HEK293 (cell line): ENCODE measurements around the gene PDE4A.

ENCODE experiments used
- CTCF ChIA-PET: fragments of 350-600 bp; formaldehyde crosslinking; extraction: SDS; loops from one replicate; lab custom pipeline; 2021; ENCODE audit warnings: antibody characterized with exemption; lab: Yijun Ruan, JAX
- POLR2A ChIA-PET: fragments of 300-600 bp; formaldehyde crosslinking; extraction: SDS; loops from one replicate; lab custom pipeline; 2020; ENCODE audit warnings: antibody characterized with exemption, inconsistent platforms; lab: Yijun Ruan, JAX
- H3K27ac ChIP-seq: fragments of 200-500 bp; sonication (Bioruptor generic); 2 replicates; pipeline ENCODE4 v1.5.1; 2014; ENCODE audit warnings: low read depth, low read length, control low read depth, inconsistent platforms; ENCODE audit errors: extremely low read depth
- H3K36me3 ChIP-seq, 2 experiments: fragments of 200-500 bp in 1 of 2; sonication (Bioruptor generic) in 1 of 2; 1 replicate in 1 of 2; 2 replicates in 1 of 2; pipeline ENCODE4 v1.5.1; 2014 to 2017; ENCODE audit warnings: inconsistent platforms in 2 of 2, low read length in 2 of 2; ENCODE audit not compliant: control insufficient read depth in 2 of 2, insufficient read depth in 1 of 2
- H3K4me1 ChIP-seq: fragments of 200-500 bp; sonication (Bioruptor generic); 2 replicates; pipeline ENCODE4 v1.5.1; 2014; ENCODE audit warnings: mild to moderate bottlenecking, low read length, inconsistent platforms; ENCODE audit not compliant: control insufficient read depth, insufficient read depth
- H3K4me3 ChIP-seq: 2 replicates; pipeline ENCODE4 v1.5.1; 2011; ENCODE audit warnings: low read depth, mild to moderate bottlenecking, control low read depth, low read length, moderate library complexity
- H3K9me3 ChIP-seq: fragments of 200-500 bp; sonication (Bioruptor generic); 2 replicates; pipeline ENCODE4 v1.5.1; 2014; ENCODE audit warnings: low read depth, low read length, inconsistent platforms; ENCODE audit not compliant: control insufficient read depth, insufficient read depth
- ATF2 ChIP-seq: fragments of 450-650 bp; formaldehyde crosslinking; IDR thresholded peaks from 2 replicates; pipeline ENCODE4 v1.5.1; 2016; ENCODE audit warnings: missing biosample characterization, missing genetic modification characterization, low read depth
- EGR2 ChIP-seq: fragments of 450-650 bp; formaldehyde crosslinking; IDR thresholded peaks from 2 replicates; pipeline ENCODE4 v1.5.1; 2016; ENCODE audit warnings: low read depth, missing biosample characterization, missing genetic modification characterization
- GLI2 ChIP-seq: fragments of 450-650 bp; formaldehyde crosslinking; IDR thresholded peaks from 2 replicates; pipeline ENCODE4; 2017; ENCODE audit warnings: missing biosample characterization, missing genetic modification characterization, low read depth, borderline replicate concordance
- MEIS1 ChIP-seq: sonication (generic); formaldehyde crosslinking; IDR thresholded peaks from 2 replicates; pipeline ENCODE4 v1.8.1; 2022; ENCODE audit warnings: missing genetic modification reagents, mild to moderate bottlenecking, borderline replicate concordance
- SETDB1 ChIP-seq: IDR thresholded peaks from one replicate; pipeline ENCODE4 v1.6.1; 2017; ENCODE audit warnings: mild to moderate bottlenecking, low read length, moderate library complexity, mixed read lengths; ENCODE audit not compliant: insufficient read length
- ZNF121 ChIP-seq: fragments of 450-650 bp; formaldehyde crosslinking; IDR thresholded peaks from 2 replicates; pipeline ENCODE4 v1.5.1; 2016; ENCODE audit warnings: missing biosample characterization, missing genetic modification characterization
- ZNF157 ChIP-seq: fragments of 450-650 bp; formaldehyde crosslinking; IDR thresholded peaks from 2 replicates; pipeline ENCODE4 v1.5.1; 2016; ENCODE audit warnings: missing biosample characterization, missing genetic modification characterization
- ZNF174 ChIP-seq: fragments of 450-650 bp; formaldehyde crosslinking; IDR thresholded peaks from 2 replicates; pipeline ENCODE4 v1.5.0; 2017; ENCODE audit warnings: missing biosample characterization, mild to moderate bottlenecking, missing genetic modification characterization
- ZNF221 ChIP-seq: fragments of 450-650 bp; formaldehyde crosslinking; IDR thresholded peaks from 2 replicates; pipeline ENCODE4 v1.5.1; 2017; ENCODE audit warnings: missing biosample characterization, missing genetic modification characterization, borderline replicate concordance
- ZNF292 ChIP-seq: fragments of 450-650 bp; formaldehyde crosslinking; IDR thresholded peaks from 2 replicates; pipeline ENCODE4 v1.5.1; 2016; ENCODE audit warnings: low read depth, missing biosample characterization, missing genetic modification characterization, borderline replicate concordance
- ZNF341 ChIP-seq: fragments of 450-650 bp; formaldehyde crosslinking; IDR thresholded peaks from 2 replicates; pipeline ENCODE4; 2016; ENCODE audit warnings: low read depth, missing biosample characterization, missing genetic modification characterization
- ZNF391 ChIP-seq: fragments of 450-650 bp; formaldehyde crosslinking; IDR thresholded peaks from 2 replicates; pipeline ENCODE4 v1.5.1; 2016; ENCODE audit warnings: low read depth, missing biosample characterization, missing genetic modification characterization, borderline replicate concordance
- ZNF404 ChIP-seq: fragments of 450-650 bp; formaldehyde crosslinking; IDR thresholded peaks from 2 replicates; pipeline ENCODE4 v1.5.1; 2017; ENCODE audit warnings: missing biosample characterization, missing genetic modification characterization
- ZNF416 ChIP-seq: fragments of 450-650 bp; formaldehyde crosslinking; IDR thresholded peaks from 2 replicates; pipeline ENCODE4 v1.5.1; 2016; ENCODE audit warnings: missing biosample characterization, missing genetic modification characterization
- ZNF423 ChIP-seq: fragments of 450-650 bp; formaldehyde crosslinking; IDR thresholded peaks from 2 replicates; pipeline ENCODE4 v1.5.1; 2016; ENCODE audit warnings: missing biosample characterization, missing genetic modification characterization
- ZNF501 ChIP-seq: fragments of 450-650 bp; formaldehyde crosslinking; IDR thresholded peaks from 2 replicates; pipeline ENCODE4 v1.5.1; 2016; ENCODE audit warnings: missing biosample characterization, missing genetic modification characterization
- ZNF530 ChIP-seq: fragments of 450-650 bp; formaldehyde crosslinking; IDR thresholded peaks from 2 replicates; pipeline ENCODE4 v1.5.1; 2016; ENCODE audit warnings: low read depth, missing biosample characterization, missing genetic modification characterization
- ZNF558 ChIP-seq: fragments of 450-650 bp; formaldehyde crosslinking; IDR thresholded peaks from 2 replicates; pipeline ENCODE4 v1.5.1; 2016; ENCODE audit warnings: missing biosample characterization, missing genetic modification characterization
- ZNF560 ChIP-seq: fragments of 450-650 bp; formaldehyde crosslinking; IDR thresholded peaks from 2 replicates; pipeline ENCODE4 v1.5.1; 2017; ENCODE audit warnings: missing biosample characterization, missing genetic modification characterization, borderline replicate concordance
- ZNF571 ChIP-seq: fragments of 450-650 bp; formaldehyde crosslinking; IDR thresholded peaks from 2 replicates; pipeline ENCODE4 v1.5.0; 2017; ENCODE audit warnings: missing biosample characterization, missing genetic modification characterization
- ZNF585B ChIP-seq: fragments of 450-650 bp; formaldehyde crosslinking; IDR thresholded peaks from 2 replicates; pipeline ENCODE4 v1.5.1; 2016; ENCODE audit warnings: missing biosample characterization, missing genetic modification characterization
- ZNF768 ChIP-seq: fragments of 450-650 bp; formaldehyde crosslinking; IDR thresholded peaks from 2 replicates; pipeline ENCODE4 v1.5.1; 2018; ENCODE audit warnings: missing biosample characterization, mild to moderate bottlenecking, missing genetic modification characterization
- TF ChIP-seq, protein P1 (sequence below): fragments of 450-650 bp; formaldehyde crosslinking; IDR thresholded peaks from 2 replicates; pipeline ENCODE4 v1.5.1; 2017; ENCODE audit warnings: missing biosample characterization, missing genetic modification characterization
- TF ChIP-seq, protein P2 (sequence below): fragments of 450-650 bp; formaldehyde crosslinking; IDR thresholded peaks from 2 replicates; pipeline ENCODE4 v1.5.0; 2017; ENCODE audit warnings: missing biosample characterization, missing genetic modification characterization, borderline replicate concordance

PDE4A gene

DNA sequence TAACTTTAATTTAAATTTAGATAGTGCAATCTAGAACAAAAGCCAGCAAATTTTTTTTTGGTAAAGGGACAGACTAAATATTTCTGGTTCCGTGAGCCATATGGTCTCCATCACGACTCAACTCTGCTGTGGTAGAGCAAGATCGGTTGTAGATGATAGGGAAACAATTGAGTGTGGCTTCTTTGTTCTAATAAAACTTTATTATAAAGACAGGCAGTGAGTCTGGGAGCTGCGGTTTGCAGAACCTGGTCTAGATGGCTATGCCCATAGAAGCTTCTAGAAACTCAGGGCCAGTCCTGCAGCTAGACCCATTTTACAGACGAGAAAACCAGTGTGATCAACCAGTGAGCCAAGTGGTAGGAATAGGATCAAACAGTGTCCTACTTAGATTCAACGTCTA, 28.2 kb upstream of the PDE4A start:
- TF ChIP-seq GLI2 (no peak), ZNF571 (no peak), ZNF174 (no peak), ZNF221 (tag by site-specific recombination) (no peak), ZNF416 (tag by site-specific recombination) (no peak)
- POLR2A ChIA-PET = interaction anchor here (0.8 to 3.2 kb wide), 2 partner anchors 11 to 123 kb away, joined by 3 to 8 read pairs; partner anchors contain the start of gene TYK2
- Histone ChIP-seq H3K9me3 (no peaks in the 10 kb centered on the region), H3K4me3 (no peak overlapping the region), H3K36me3 (peaks cover 15 to 68% of the 10 kb centered on the region in 2 experiments; a peak in 2 of 3 replicates), H3K4me1 (no peaks in the 10 kb centered on the region), H3K27ac (no peak overlapping the region)
- CTCF ChIA-PET = interaction anchor here (0.6 to 5.0 kb wide), 12 partner anchors 9 to 164 kb away, joined by 3 to 90 read pairs (median 4); partner anchors contain the start of gene ICAM1

GRCh38 chr19:10393137-10393536, 27.2 kb upstream of the PDE4A start:
- no peaks in the 10 kb centered on the region for H3K4me1 ChIP-seq
- TF ChIP-seq ZNF585B (tag by site-specific recombination) (no peak), ATF2 (no peak), ZNF560 (tag by site-specific recombination) (no peak), ZNF157 (tag by site-specific recombination) (no peak), ZNF121 (tag by site-specific recombination) (no peak)
- TF ChIP-seq, protein P1, sequence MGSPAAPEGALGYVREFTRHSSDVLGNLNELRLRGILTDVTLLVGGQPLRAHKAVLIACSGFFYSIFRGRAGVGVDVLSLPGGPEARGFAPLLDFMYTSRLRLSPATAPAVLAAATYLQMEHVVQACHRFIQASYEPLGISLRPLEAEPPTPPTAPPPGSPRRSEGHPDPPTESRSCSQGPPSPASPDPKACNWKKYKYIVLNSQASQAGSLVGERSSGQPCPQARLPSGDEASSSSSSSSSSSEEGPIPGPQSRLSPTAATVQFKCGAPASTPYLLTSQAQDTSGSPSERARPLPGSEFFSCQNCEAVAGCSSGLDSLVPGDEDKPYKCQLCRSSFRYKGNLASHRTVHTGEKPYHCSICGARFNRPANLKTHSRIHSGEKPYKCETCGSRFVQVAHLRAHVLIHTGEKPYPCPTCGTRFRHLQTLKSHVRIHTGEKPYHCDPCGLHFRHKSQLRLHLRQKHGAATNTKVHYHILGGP (tag by site-specific recombination) = no peak
- no peak overlapping the region for H3K4me3 ChIP-seq
- H3K9me3 ChIP-seq = no peaks in the 10 kb centered on the region
- ChIA-PET CTCF (interaction anchor here (1.6 to 5.0 kb wide), 3 partner anchors 124 to 143 kb away, joined by 4 to 90 read pairs (median 48); partner anchors contain the start of gene ICAM1), POLR2A (interaction anchor here (3.2 kb wide), 1 partner anchor 124 kb away, joined by 8 read pairs; no protein-coding TSS in a partner anchor)
- peaks cover 15 to 75% of the 10 kb centered on the region in 2 experiments; a peak in 2 of 3 replicates for H3K36me3 ChIP-seq
- H3K27ac ChIP-seq = no peak overlapping the region

DNA sequence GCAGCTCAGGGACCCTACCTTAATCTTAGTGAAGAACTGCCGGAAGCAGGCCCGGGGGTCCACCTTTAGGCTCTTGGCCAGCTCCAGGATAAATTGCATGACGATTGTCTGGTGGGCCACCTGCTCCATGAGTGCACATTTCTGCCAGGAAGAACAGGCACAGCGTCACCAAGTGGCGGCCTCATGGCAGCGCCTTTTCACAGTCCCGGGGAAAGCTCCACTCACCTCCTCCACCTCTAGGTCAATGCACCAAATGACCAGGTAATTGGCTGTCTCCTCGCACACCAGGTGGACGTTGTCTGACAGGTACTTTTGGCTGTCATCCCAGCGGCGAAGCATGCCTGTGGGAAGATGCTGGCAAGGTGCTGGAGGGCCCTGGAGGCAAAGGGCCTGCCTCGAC, 25.3 kb upstream of the PDE4A start:
- CTCF ChIA-PET = interaction anchor here (1.6 to 5.0 kb wide), 2 partner anchors 126 to 145 kb away, joined by 4 to 90 read pairs; partner anchors contain the start of gene ICAM1
- Histone ChIP-seq H3K36me3 (peaks cover 15 to 80% of the 10 kb centered on the region in 2 experiments; a peak in 2 of 3 replicates), H3K4me1 (no peaks in the 10 kb centered on the region), H3K9me3 (no peaks in the 10 kb centered on the region), H3K4me3 (no peak overlapping the region), H3K27ac (no peak overlapping the region)
- TF ChIP-seq ZNF391 (tag by site-specific recombination) (peak; percentile 100), EGR2 (tag by site-specific recombination) (no peak)
- POLR2A ChIA-PET = interaction anchor here (3.1 kb wide), 1 partner anchor 15 kb away, joined by 11 read pairs; the partner anchor contains the start of gene TYK2

DNA sequence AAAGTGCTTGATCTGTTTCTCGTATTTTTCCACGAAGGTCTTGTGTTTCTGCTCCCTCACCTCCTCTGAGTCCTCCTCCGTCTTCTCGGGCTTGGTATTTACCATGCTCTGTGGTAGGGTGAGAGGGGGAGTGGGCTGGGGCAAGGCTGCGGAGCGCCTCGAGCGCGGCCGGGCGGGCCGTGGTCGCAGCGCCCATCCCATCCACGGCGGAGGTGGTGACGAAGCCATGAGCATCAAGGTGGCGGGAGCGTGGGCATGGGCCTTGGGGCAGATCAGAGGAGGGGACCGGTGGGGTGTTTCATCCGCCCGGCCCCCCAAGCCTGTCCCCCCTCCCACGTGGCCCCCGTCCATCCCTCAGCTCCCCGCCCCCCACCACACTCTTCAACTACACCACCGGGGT, 24.9 kb upstream of the PDE4A start:
- no peak overlapping the region for H3K4me3 ChIP-seq
- ChIA-PET CTCF (interaction anchor here (1.1 to 2.7 kb wide), 2 partner anchors 124 to 137 kb away, joined by 4 to 6 read pairs; partner anchors contain the start of gene ICAM1), POLR2A (interaction anchor here (3.1 kb wide), 1 partner anchor 15 kb away, joined by 11 read pairs; the partner anchor contains the start of gene TYK2)
- H3K36me3 ChIP-seq = peaks cover 15 to 82% of the 10 kb centered on the region in 2 experiments; a peak in 2 of 3 replicates
- H3K4me1 ChIP-seq = no peaks in the 10 kb centered on the region
- TF ChIP-seq ZNF292 (tag by site-specific recombination) = no peak
- no peak for TF ChIP-seq ZNF558 (tag by site-specific recombination)
- TF ChIP-seq ZNF768 (tag by site-specific recombination) = no peak
- no peak for TF ChIP-seq ZNF501 (tag by site-specific recombination)
- no peak for TF ChIP-seq ZNF341 (tag by site-specific recombination)
- TF ChIP-seq MEIS1 (CRISPR knock-in tag) = no peak
- TF ChIP-seq, protein P2, sequence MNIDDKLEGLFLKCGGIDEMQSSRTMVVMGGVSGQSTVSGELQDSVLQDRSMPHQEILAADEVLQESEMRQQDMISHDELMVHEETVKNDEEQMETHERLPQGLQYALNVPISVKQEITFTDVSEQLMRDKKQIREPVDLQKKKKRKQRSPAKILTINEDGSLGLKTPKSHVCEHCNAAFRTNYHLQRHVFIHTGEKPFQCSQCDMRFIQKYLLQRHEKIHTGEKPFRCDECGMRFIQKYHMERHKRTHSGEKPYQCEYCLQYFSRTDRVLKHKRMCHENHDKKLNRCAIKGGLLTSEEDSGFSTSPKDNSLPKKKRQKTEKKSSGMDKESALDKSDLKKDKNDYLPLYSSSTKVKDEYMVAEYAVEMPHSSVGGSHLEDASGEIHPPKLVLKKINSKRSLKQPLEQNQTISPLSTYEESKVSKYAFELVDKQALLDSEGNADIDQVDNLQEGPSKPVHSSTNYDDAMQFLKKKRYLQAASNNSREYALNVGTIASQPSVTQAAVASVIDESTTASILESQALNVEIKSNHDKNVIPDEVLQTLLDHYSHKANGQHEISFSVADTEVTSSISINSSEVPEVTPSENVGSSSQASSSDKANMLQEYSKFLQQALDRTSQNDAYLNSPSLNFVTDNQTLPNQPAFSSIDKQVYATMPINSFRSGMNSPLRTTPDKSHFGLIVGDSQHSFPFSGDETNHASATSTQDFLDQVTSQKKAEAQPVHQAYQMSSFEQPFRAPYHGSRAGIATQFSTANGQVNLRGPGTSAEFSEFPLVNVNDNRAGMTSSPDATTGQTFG (tag by site-specific recombination) = no peak
- TF ChIP-seq SETDB1 = no peak
- TF ChIP-seq ZNF423 (tag by site-specific recombination) = no peak
- TF ChIP-seq ZNF530 (tag by site-specific recombination) = no peak
- no peak for TF ChIP-seq ZNF404 (tag by site-specific recombination)
- no peak overlapping the region for H3K27ac ChIP-seq
- no peaks in the 10 kb centered on the region for H3K9me3 ChIP-seq
